HUES64 (cell line): ENCODE results near the gene SORL1-AS1.

Source experiments
- H3K27ac ChIP-seq: 2 replicates; pipeline ENCODE4 v1.7.0; 2013; ENCODE audit warnings: low read depth, low read length, inconsistent platforms
- H3K27me3 ChIP-seq: 2 replicates; pipeline ENCODE4 v1.6.1; 2013; ENCODE audit warnings: mild to moderate bottlenecking, low read length; ENCODE audit not compliant: insufficient read depth
- H3K36me3 ChIP-seq: 2 replicates; pipeline ENCODE4 v1.6.1; 2013; ENCODE audit warnings: mild to moderate bottlenecking, low read length; ENCODE audit not compliant: insufficient read depth
- H3K4me1 ChIP-seq: 2 replicates; pipeline ENCODE4 v1.6.1; 2013; ENCODE audit warnings: mild to moderate bottlenecking, low read length, moderate library complexity; ENCODE audit not compliant: insufficient read depth
- H3K4me3 ChIP-seq: 2 replicates; pipeline ENCODE4 v1.5.1; 2013; ENCODE audit warnings: mild to moderate bottlenecking, low read length, moderate library complexity
- H3K9ac ChIP-seq: 2 replicates; pipeline ENCODE4 v1.6.1; 2013; ENCODE audit warnings: mild to moderate bottlenecking, low read depth, low read length
- H3K9me3 ChIP-seq: 2 replicates; pipeline ENCODE4 v1.6.1; 2013; ENCODE audit warnings: low read depth, low read length; ENCODE audit not compliant: insufficient read depth
- WGBS: fragments of 150-250, 120-280 bp; methylation state at CpG from one replicate; pipeline ENCODE4 v1.1.7; 2013; ENCODE audit warnings: missing lambda C conversion rate; 5-methylcytosine and 5-hydroxymethylcytosine counted together

SORL1-AS1 gene

GRCh38 chr11:121452609-121453150 lies at the start of gene SORL1-AS1:
Gene SORL1-AS1, minus strand, starts transcription at chr11:121452967.
- WGBS, result 3% methylated on average over 20 of the region's 21 CpGs
- peak within 1 kb of the TSS; percentile 73; the same call in 1 of the 2 replicates for H3K27ac ChIP-seq

GRCh38 chr11:121500717-121501116 lies 48.0 kb upstream of the SORL1-AS1 start:
- no peak overlapping the region for H3K27ac ChIP-seq
- peaks cover 6% of the 10 kb centered on the region; the same call in 1 of the 2 replicates for H3K4me1 ChIP-seq
- H3K4me3 ChIP-seq, result no peak overlapping the region
- no peaks in the 10 kb centered on the region for H3K27me3 ChIP-seq
- 90% methylated on average over 1 of the region's 1 CpG for WGBS
- H3K9me3 ChIP-seq, result peaks cover under 1% of the 10 kb centered on the region; the same call in 1 of the 2 replicates
- peaks cover 55% of the 10 kb centered on the region for H3K36me3 ChIP-seq
- H3K9ac ChIP-seq, result no peak overlapping the region

More at GRCh38 chr11:121452609-121453150, at the start of gene SORL1-AS1:
- Histone ChIP-seq H3K9ac (peak within 1 kb of the TSS; percentile 90), H3K9me3 (no peaks in the 10 kb centered on the region), H3K4me1 (peaks cover 25% of the 10 kb centered on the region), H3K27me3 (peaks cover 14% of the 10 kb centered on the region), H3K36me3 (no peaks in the 10 kb centered on the region), H3K4me3 (peak within 1 kb of the TSS; percentile 93)

- Histone ChIP-seq H3K36me3 (peaks cover 51% of the 10 kb centered on the region), H3K9ac (no peak overlapping the region), H3K27me3 (no peaks in the 10 kb centered on the region), H3K4me1 (peaks cover 6% of the 10 kb centered on the region; the same call in 1 of the 2 replicates), H3K27ac (no peak overlapping the region), H3K9me3 (no peaks in the 10 kb centered on the region), H3K4me3 (no peak overlapping the region)
- 57% methylated on average over 2 of the region's 2 CpGs for WGBS
These were observed 47.5 kb upstream of the SORL1-AS1 start for GRCh38 chr11:121500275-121500674.

GRCh38 chr11:121499405-121499804 lies 46.6 kb upstream of the SORL1-AS1 start:
- H3K9me3 ChIP-seq, result no peaks in the 10 kb centered on the region
- no peak overlapping the region for H3K4me3 ChIP-seq
- WGBS, result 87% methylated on average over 2 of the region's 2 CpGs
- no peaks in the 10 kb centered on the region for H3K27me3 ChIP-seq
- no peak overlapping the region for H3K27ac ChIP-seq
- no peak overlapping the region for H3K9ac ChIP-seq
- H3K4me1 ChIP-seq, result peaks cover 10% of the 10 kb centered on the region; the same call in 1 of the 2 replicates
- H3K36me3 ChIP-seq, result peaks cover 47% of the 10 kb centered on the region

GRCh38 chr11:121497176-121497998 lies 44.6 kb upstream of the SORL1-AS1 start:
- Histone ChIP-seq H3K4me1 (peaks cover 19% of the 10 kb centered on the region; the same call in 1 of the 2 replicates), H3K27ac (peak overlapping the region; percentile 48), H3K4me3 (no peak overlapping the region), H3K9ac (peak overlapping the region; percentile 28; the same call in 1 of the 2 replicates), H3K36me3 (peaks cover 47% of the 10 kb centered on the region), H3K27me3 (no peaks in the 10 kb centered on the region), H3K9me3 (no peaks in the 10 kb centered on the region)
- WGBS, result 50% methylated on average over 4 of the region's 5 CpGs

GRCh38 chr11:121494355-121495099 lies 41.8 kb upstream of the SORL1-AS1 start:
- H3K27ac ChIP-seq, result no peak overlapping the region
- H3K27me3 ChIP-seq, result no peaks in the 10 kb centered on the region
- WGBS, result 90% methylated on average over 6 of the region's 7 CpGs
- H3K9ac ChIP-seq, result no peak overlapping the region
- no peaks in the 10 kb centered on the region for H3K9me3 ChIP-seq
- H3K36me3 ChIP-seq, result peaks cover 51% of the 10 kb centered on the region
- H3K4me1 ChIP-seq, result peaks cover 19% of the 10 kb centered on the region; the same call in 1 of the 2 replicates
- no peak overlapping the region for H3K4me3 ChIP-seq

GRCh38 chr11:121489823-121490222 lies 37.1 kb upstream of the SORL1-AS1 start:
- no peak overlapping the region for H3K4me3 ChIP-seq
- WGBS, result 90% methylated on average over 2 of the region's 2 CpGs
- H3K9ac ChIP-seq, result no peak overlapping the region

GRCh38 chr11:121488641-121489040 lies 35.9 kb upstream of the SORL1-AS1 start:
- H3K36me3 ChIP-seq, result peaks cover 48% of the 10 kb centered on the region
- H3K9ac ChIP-seq, result no peak overlapping the region
- H3K4me3 ChIP-seq, result no peak overlapping the region
- no peaks in the 10 kb centered on the region for H3K27me3 ChIP-seq
- no peaks in the 10 kb centered on the region for H3K9me3 ChIP-seq
- 0 out of 2 replicates have a peak, but pooled peaks cover 2% of the 10 kb centered on the region for H3K4me1 ChIP-seq
- no peak overlapping the region for H3K27ac ChIP-seq
- 91% methylated on average over 6 of the region's 6 CpGs for WGBS

More at GRCh38 chr11:121489823-121490222, 37.1 kb upstream of the SORL1-AS1 start:
- Histone ChIP-seq H3K27me3 (no peaks in the 10 kb centered on the region), H3K4me1 (peaks cover 13% of the 10 kb centered on the region; the same call in 1 of the 2 replicates), H3K36me3 (peaks cover 48% of the 10 kb centered on the region), H3K27ac (no peak overlapping the region), H3K9me3 (no peaks in the 10 kb centered on the region)

GRCh38 chr11:121488170-121488569 lies 35.4 kb upstream of the SORL1-AS1 start:
- Histone ChIP-seq H3K4me3 (no peak overlapping the region), H3K27ac (no peak overlapping the region), H3K27me3 (no peaks in the 10 kb centered on the region), H3K36me3 (peaks cover 48% of the 10 kb centered on the region), H3K9ac (no peak overlapping the region), H3K9me3 (no peaks in the 10 kb centered on the region), H3K4me1 (no peaks in the 10 kb centered on the region; the same call in 1 of the 2 replicates)
- WGBS, result 91% methylated on average over 2 of the region's 2 CpGs

- Histone ChIP-seq H3K36me3 (peaks cover 45% of the 10 kb centered on the region), H3K4me1 (peaks cover 7% of the 10 kb centered on the region), H3K27me3 (no peaks in the 10 kb centered on the region), H3K4me3 (no peak overlapping the region), H3K9me3 (no peaks in the 10 kb centered on the region), H3K27ac (no peak overlapping the region), H3K9ac (no peak overlapping the region)
- WGBS, result 91% methylated on average over 5 of the region's 6 CpGs
These were observed 34.4 kb upstream of the SORL1-AS1 start for GRCh38 chr11:121487191-121487590.

- H3K9ac ChIP-seq, result no peak overlapping the region
- no peak overlapping the region for H3K4me3 ChIP-seq
- H3K36me3 ChIP-seq, result peaks cover 37% of the 10 kb centered on the region
- peaks cover 10% of the 10 kb centered on the region for H3K4me1 ChIP-seq
- no peak overlapping the region for H3K27ac ChIP-seq
- H3K27me3 ChIP-seq, result no peaks in the 10 kb centered on the region
- WGBS, result 95% methylated on average over 5 of the region's 5 CpGs
- H3K9me3 ChIP-seq, result no peaks in the 10 kb centered on the region
These were observed 33.3 kb upstream of the SORL1-AS1 start for GRCh38 chr11:121486054-121486453.
